Kidney (tissue), 14 donors: Measurements from ENCODE around the gene ODF2. TPM values are rescaled to one million over a fixed set of nuclear protein-coding genes. Genes with fewer than 3 reads are reported as not detected.
A peak's percentile ranks its signal among the peaks of the same experiment; 100 is the strongest.

Experiments
- DNase-seq, 5 donors: peaks; one replicate each; pipeline ENCODE4 v3.0.0-alpha.2; 2013 to 2020
- FAIRE-seq: peaks from 2 replicates; lab custom pipeline; 2012; peaks lifted over from hg19 to GRCh38; lab: Jason Lieb, UNC
- H3K27ac ChIP-seq, 2 donors: one replicate each; pipeline ENCODE4 v1.7.0; 2013; ENCODE audit warnings: low read depth in 2 of 2, low read length in 2 of 2, inconsistent platforms in 1 of 2
- H3K27me3 ChIP-seq: one replicate; pipeline ENCODE4 v1.7.1; 2013; ENCODE audit warnings: low read length, inconsistent platforms; ENCODE audit not compliant: control insufficient read depth, insufficient read depth
- H3K36me3 ChIP-seq, 3 donors: one replicate each; pipeline versions ENCODE4 v1.7.0 to v1.7.1; 2013; ENCODE audit warnings: low read length in 3 of 3, control low read depth in 1 of 3, inconsistent platforms in 1 of 3; ENCODE audit not compliant: insufficient read depth in 3 of 3, control insufficient read depth in 2 of 3
- H3K4me1 ChIP-seq, 3 donors: one replicate each; pipeline versions ENCODE4 v1.7.0 to v1.7.1; 2013; ENCODE audit warnings: low read length in 3 of 3, inconsistent platforms in 1 of 3, low read depth in 1 of 3; ENCODE audit not compliant: control insufficient read depth in 2 of 3, insufficient read depth in 2 of 3
- H3K4me3 ChIP-seq, 3 donors: one replicate each; pipeline versions ENCODE4 v1.7.0 to v1.8.1; 2013; ENCODE audit warnings: low read length in 3 of 3, control low read depth in 1 of 3, inconsistent platforms in 1 of 3
- H3K9ac ChIP-seq, 3 donors: one replicate each; pipeline versions ENCODE4 v1.7.0 to v1.7.1; 2013; ENCODE audit warnings: low read length in 3 of 3, control low read depth in 1 of 3, inconsistent platforms in 1 of 3
- H3K9me3 ChIP-seq, 3 donors: one replicate each; pipeline versions ENCODE4 v1.7.0 to v1.7.1; 2013; ENCODE audit warnings: low read length in 3 of 3, control low read depth in 1 of 3, inconsistent platforms in 1 of 3; ENCODE audit not compliant: control insufficient read depth in 2 of 3, insufficient read depth in 1 of 3
- CTCF ChIP-seq: IDR thresholded peaks from 3 replicates; pipeline ENCODE4 v1.5.1; 2012; ENCODE audit warnings: mild to moderate bottlenecking, moderate library complexity, borderline replicate concordance; ENCODE audit not compliant: insufficient read depth; ENCODE audit errors: extremely low read depth
- intact Hi-C: fragments of 100-400 bp; cut with DNase I; formaldehyde crosslinking; loops from one replicate; pipeline ENCODE4 v1.11.1; 2022
- polyA plus RNA-seq: library from polyadenylated mRNA; stranded (reverse); fragments of 350-450 nt; fragmentation: Illumina TruSeq; extraction: RNeasy Lipid Tissue Mini Kit (QIAGEN cat#74804); gene quantifications from one replicate; pipeline ENCODE4 v1.2.3, GENCODE V29; 2014; ENCODE audit warnings: low read depth, low replicate concordance; ENCODE audit not compliant: insufficient read depth
- total RNA-seq: library from RNA; stranded (reverse); fragmentation: NEBNext Ultra II Directional; extraction: Animal tissue kit (Norgen Biotek cat#: 25700); gene quantifications from one replicate; pipeline ENCODE4 v1.2.1, GENCODE V29; 2021
- donor health status: control.
- donor health status: control.
- donor health status: control.
- donor health status: control.
- donor health status: control.
- donor health status: DM: yes; HTN: yes; CAD: no.
- donor health status: Normal renal cell carcinoma (clear cell type).

Gene ODF2
- total and polyA plus RNA-seq, 2 donors from 2014 or later, result 10.6 to 23.6 TPM

GRCh38 chr9:128523199-128523925, 67.6 kb downstream of the ODF2 start:
- TF ChIP-seq CTCF, result no peak
- intact Hi-C loops, result no loop called here
- Histone ChIP-seq H3K4me1 (peaks cover 0 to 5% (median 4%) of the 10 kb centered on the region in 3 donors), H3K36me3 (peaks cover 0 to 20% (median 19%) of the 10 kb centered on the region in 3 donors), H3K27ac (no peak overlapping the region), H3K27me3 (no peaks in the 10 kb centered on the region), H3K4me3 (no peak overlapping the region), H3K9me3 (no peaks in the 10 kb centered on the region), H3K9ac (no peak overlapping the region)
- DNase-seq (peak; percentile 56 to 77 (median 62)), FAIRE-seq (no peak)

GRCh38 chr9:128526720-128527119, 70.9 kb downstream of the ODF2 start:
- Histone ChIP-seq H3K36me3 (peaks cover 0 to 39% (median 28%) of the 10 kb centered on the region in 3 donors), H3K4me3 (no peak overlapping the region), H3K27ac (no peak overlapping the region), H3K27me3 (no peaks in the 10 kb centered on the region), H3K4me1 (peaks cover 0 to 5% (median 4%) of the 10 kb centered on the region in 3 donors), H3K9me3 (no peaks in the 10 kb centered on the region), H3K9ac (no peak overlapping the region)
- no peak for TF ChIP-seq CTCF
- no peak for FAIRE-seq
- no peak for DNase-seq
- intact Hi-C loops, result no loop called here

- TF ChIP-seq CTCF, result no peak
- Histone ChIP-seq H3K27ac (no peak overlapping the region), H3K36me3 (peaks cover 0 to 39% (median 29%) of the 10 kb centered on the region in 3 donors), H3K9ac (no peak overlapping the region), H3K4me3 (no peak overlapping the region), H3K4me1 (peaks cover 0 to under 1% (median 0%) of the 10 kb centered on the region in 3 donors), H3K27me3 (no peaks in the 10 kb centered on the region), H3K9me3 (no peaks in the 10 kb centered on the region)
- no peak for FAIRE-seq
- no peak for DNase-seq
- intact Hi-C loops, result no loop called here
Observed at GRCh38 chr9:128528445-128529160, 72.8 kb downstream of the ODF2 start.
